Lower leg skin (tissue), 4 donors: Measurements from ENCODE around the gene LDB2. TPM values are rescaled to one million over a fixed set of nuclear protein-coding genes. Genes with fewer than 3 reads are reported as not detected.

Source experiments
- DNase-seq, 2 donors: peaks; one replicate each; pipeline ENCODE4 v3.0.0-alpha.2; 2019; ENCODE audit warnings: low spot score in 2 of 2
- H3K4me3 ChIP-seq: fragments of 200-600 bp; sonication (generic); 2 replicates; pipeline ENCODE4 v1.5.1; 2017; ENCODE audit warnings: mild to moderate bottlenecking, low read depth; ENCODE audit not compliant: poor library complexity, severe bottlenecking
- CTCF ChIP-seq, 3 donors: fragments of 450-650 bp; IDR thresholded peaks; one replicate each; pipeline ENCODE4 v1.5.1; 2016; ENCODE audit warnings: antibody characterized with exemption in 3 of 3, mild to moderate bottlenecking in 3 of 3, moderate library complexity in 2 of 3
- POLR2A ChIP-seq, 2 donors: fragments of 450-650 bp; IDR thresholded peaks; one replicate each; pipeline ENCODE4 v1.6.1; 2016 to 2017; ENCODE audit warnings: antibody characterized with exemption in 2 of 2, mild to moderate bottlenecking in 1 of 2, moderate library complexity in 1 of 2
- WGBS, 2 donors: methylation state at CpG; one replicate each; pipeline ENCODE4 v1.1.5; 2018; 5-methylcytosine and 5-hydroxymethylcytosine counted together
- intact Hi-C: fragments of 100-400 bp; cut with DNase I; formaldehyde crosslinking; loops from one replicate; pipeline ENCODE4 v1.15.0; 2023; ENCODE audit warnings: low total_unique reads
- total RNA-seq, 4 donors: library from RNA; depleted of rRNA; stranded (reverse); fragments of >200 nt; gene quantifications; one replicate each; pipeline ENCODE4 v1.1.0, GENCODE V29; 2016

Gene LDB2
- total RNA-seq, 4 donors from 2014 or later = 5.4 to 14.0 (median 7.8) TPM

- no peak overlapping the region for H3K4me3 ChIP-seq
- no peak for TF ChIP-seq POLR2A (IDR thresholded peaks at IDR 0.05)
- TF ChIP-seq CTCF (IDR thresholded peaks at IDR 0.05) = no peak
- intact Hi-C loops = no loop called here
- DNase-seq = no peak
- 68 to 77% methylated on average over 2 of the region's 2 CpGs for WGBS, 2 donors
Observed at GRCh38 chr4:16728849-16729248, 169.6 kb downstream of the LDB2 start.

- no peak for DNase-seq
- intact Hi-C loops = no loop called here
- H3K4me3 ChIP-seq = no peak overlapping the region
- no peak for TF ChIP-seq POLR2A (IDR thresholded peaks at IDR 0.05)
Observed at GRCh38 chr4:16728111-16728510, 170.3 kb downstream of the LDB2 start.

GRCh38 chr4:16727218-16727617 lies 171.2 kb downstream of the LDB2 start:
- no peak for TF ChIP-seq POLR2A (IDR thresholded peaks at IDR 0.05)
- WGBS, 2 donors = 84 to 85% methylated on average over 6 of the region's 6 CpGs
- intact Hi-C loops = no loop called here
- no peak overlapping the region for H3K4me3 ChIP-seq
- no peak for DNase-seq

- intact Hi-C loops = no loop called here
- TF ChIP-seq POLR2A (IDR thresholded peaks at IDR 0.05) = no peak
- TF ChIP-seq CTCF (IDR thresholded peaks at IDR 0.05) = no peak
- 88 to 89% methylated on average over 8 of the region's 8 CpGs for WGBS, 2 donors
- no peak overlapping the region for H3K4me3 ChIP-seq
- DNase-seq = no peak
Observed at GRCh38 chr4:16726368-16727050, 171.9 kb downstream of the LDB2 start.

- TF ChIP-seq CTCF (IDR thresholded peaks at IDR 0.05) (no peak), POLR2A (IDR thresholded peaks at IDR 0.05) (no peak)
- 71 to 75% methylated on average over 6 of the region's 6 CpGs for WGBS, 2 donors
- no peak for DNase-seq
- intact Hi-C loops = no loop called here
- no peak overlapping the region for H3K4me3 ChIP-seq
Observed at GRCh38 chr4:16725252-16725651, 173.2 kb downstream of the LDB2 start.

- 44 to 59% methylated on average over 3 of the region's 3 CpGs for WGBS, 2 donors
- intact Hi-C loops = no loop called here
- no peak for DNase-seq
- H3K4me3 ChIP-seq = no peak overlapping the region
- TF ChIP-seq CTCF (IDR thresholded peaks at IDR 0.05) (no peak), POLR2A (IDR thresholded peaks at IDR 0.05) (no peak)
Observed at GRCh38 chr4:16722416-16722815, 176.0 kb downstream of the LDB2 start.

- H3K4me3 ChIP-seq = no peak overlapping the region
- intact Hi-C loops = no loop called here
- TF ChIP-seq POLR2A (IDR thresholded peaks at IDR 0.05) (no peak), CTCF (IDR thresholded peaks at IDR 0.05) (no peak)
- WGBS, 2 donors = 62 to 65% methylated on average over 4 of the region's 4 CpGs
- no peak for DNase-seq
Observed at GRCh38 chr4:16721613-16722291, 176.7 kb downstream of the LDB2 start.
